HG03565 (cell line): Measurements from ENCODE around the gene EPHB1.

Experiments used
- ATAC-seq: cut with Tn5 transposase; IDR thresholded peaks from one replicate; pipeline ENCODE4 v1.9.1; 2021; ENCODE audit warnings: mild to moderate bottlenecking, moderate library complexity; ENCODE audit not compliant: unreplicated experiment

EPHB1 gene

GRCh38 chr3:134877788-134878187, 82.7 kb downstream of the EPHB1 start:
- ATAC-seq, result no peak

- no peak for ATAC-seq
Measured at GRCh38 chr3:134879990-134880389, 84.9 kb downstream of the EPHB1 start.

GRCh38 chr3:134880431-134880830, 85.4 kb downstream of the EPHB1 start:
- ATAC-seq, result no peak

- no peak for ATAC-seq
Measured at GRCh38 chr3:134881305-134881704, 86.2 kb downstream of the EPHB1 start.

- no peak for ATAC-seq
Measured at GRCh38 chr3:134883697-134884385, 88.8 kb downstream of the EPHB1 start.

- peak; percentile 86 for ATAC-seq
Measured at GRCh38 chr3:134885877-134886621, 91.0 kb downstream of the EPHB1 start.

- ATAC-seq, result no peak
Measured at GRCh38 chr3:134886991-134887390, 91.9 kb downstream of the EPHB1 start.

- no peak for ATAC-seq
Measured at GRCh38 chr3:134887536-134887935, 92.5 kb downstream of the EPHB1 start.

- ATAC-seq, result no peak
Measured at GRCh38 chr3:134892326-134892725, 97.3 kb downstream of the EPHB1 start.

GRCh38 chr3:134892761-134893160, 97.7 kb downstream of the EPHB1 start:
- ATAC-seq, result no peak

- no peak for ATAC-seq
Measured at GRCh38 chr3:134894533-134894932, 99.5 kb downstream of the EPHB1 start.

- no peak for ATAC-seq
Measured at GRCh38 chr3:134895181-134895580, 100.1 kb downstream of the EPHB1 start.

- no peak for ATAC-seq
Measured at GRCh38 chr3:134896141-134896540, 101.1 kb downstream of the EPHB1 start.

GRCh38 chr3:134896696-134897095, 101.6 kb downstream of the EPHB1 start:
- ATAC-seq, result no peak

- ATAC-seq, result no peak
Measured at GRCh38 chr3:134897391-134898141, 102.5 kb downstream of the EPHB1 start.

GRCh38 chr3:134898181-134898754, 103.2 kb downstream of the EPHB1 start:
- ATAC-seq, result no peak

GRCh38 chr3:134899786-134900185, 104.7 kb downstream of the EPHB1 start:
- no peak for ATAC-seq

GRCh38 chr3:134900482-134900881, 105.4 kb downstream of the EPHB1 start:
- ATAC-seq, result no peak

GRCh38 chr3:134901461-134901860, 106.4 kb downstream of the EPHB1 start:
- no peak for ATAC-seq

- ATAC-seq, result peak; percentile 16
Measured at GRCh38 chr3:134903837-134904236, 108.8 kb downstream of the EPHB1 start.

GRCh38 chr3:134904241-134904771, 109.2 kb downstream of the EPHB1 start:
- ATAC-seq, result peak; percentile 89
